ENCODE data around the gene PDE6G. TPM values are rescaled to one million over a fixed set of nuclear protein-coding genes. Genes with fewer than 3 reads are reported as not detected.
A peak's percentile ranks its signal among the peaks of the same experiment; 100 is the strongest.

PDE6G gene
- total and polyA plus RNA-seq, 2 of the 13 experiments (the other 11 are each of a cell fraction or from before 2014, with no cell fraction given) = 1.4 to 6.7 TPM

DNA sequence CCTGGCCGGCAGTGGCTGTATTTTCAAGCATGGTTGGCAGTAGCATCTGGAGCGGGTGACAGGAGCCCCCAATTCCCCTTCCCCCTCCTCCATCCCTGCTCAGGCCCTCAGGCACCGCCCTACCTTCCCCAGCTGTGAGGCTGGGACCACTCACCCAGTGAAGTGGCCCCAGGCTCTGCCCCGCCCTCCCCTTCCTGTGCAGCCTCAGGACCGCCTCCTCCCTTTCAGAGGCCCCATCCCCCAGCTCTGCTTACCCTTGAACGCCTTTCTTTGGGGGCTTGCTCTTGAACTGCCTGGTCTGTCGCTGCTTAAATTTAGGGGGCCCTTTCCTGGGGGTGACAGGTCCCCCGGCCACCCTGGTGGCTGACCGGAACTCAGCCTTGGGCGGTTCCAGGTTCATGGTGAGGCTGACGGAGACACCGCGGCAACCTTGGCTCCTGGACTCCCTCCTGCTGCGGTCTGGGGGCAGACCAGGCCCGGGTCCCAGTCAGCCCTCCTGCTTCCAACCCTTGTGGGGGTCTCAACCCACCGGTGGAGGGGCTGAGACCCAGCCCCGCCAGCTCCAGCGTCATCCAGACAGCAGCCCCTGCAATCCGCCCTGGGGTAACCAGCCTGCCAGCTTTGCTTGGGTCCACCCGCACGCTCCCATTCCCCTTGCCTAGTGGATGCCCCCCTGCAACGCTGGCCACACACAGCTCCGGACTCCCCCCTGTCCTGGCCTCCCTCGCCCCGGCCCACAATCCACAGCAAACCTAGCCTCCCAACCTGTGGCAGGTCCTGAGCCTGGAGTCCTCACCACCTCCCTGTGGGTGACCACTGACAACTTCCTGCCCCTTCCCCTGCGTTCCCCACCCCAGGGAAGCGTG lies 3.2 kb downstream of the PDE6G start (continued):
- TF ChIP-seq KAT8 (CRISPR knock-in tag; IDR thresholded peaks at IDR 0.05) = 0 out of 2 replicates have a peak, but pooled peaks have one; percentile 44
- no peak for TF ChIP-seq SOX6 (IDR thresholded peaks at IDR 0.05)
- no peak for TF ChIP-seq SOX6 (CRISPR knock-in tag; IDR thresholded peaks at IDR 0.05)
- no peak for TF ChIP-seq MAF1 (CRISPR knock-in tag; IDR thresholded peaks at IDR 0.05; ENCODE audit: borderline replicate concordance)
- TF ChIP-seq, protein P1, sequence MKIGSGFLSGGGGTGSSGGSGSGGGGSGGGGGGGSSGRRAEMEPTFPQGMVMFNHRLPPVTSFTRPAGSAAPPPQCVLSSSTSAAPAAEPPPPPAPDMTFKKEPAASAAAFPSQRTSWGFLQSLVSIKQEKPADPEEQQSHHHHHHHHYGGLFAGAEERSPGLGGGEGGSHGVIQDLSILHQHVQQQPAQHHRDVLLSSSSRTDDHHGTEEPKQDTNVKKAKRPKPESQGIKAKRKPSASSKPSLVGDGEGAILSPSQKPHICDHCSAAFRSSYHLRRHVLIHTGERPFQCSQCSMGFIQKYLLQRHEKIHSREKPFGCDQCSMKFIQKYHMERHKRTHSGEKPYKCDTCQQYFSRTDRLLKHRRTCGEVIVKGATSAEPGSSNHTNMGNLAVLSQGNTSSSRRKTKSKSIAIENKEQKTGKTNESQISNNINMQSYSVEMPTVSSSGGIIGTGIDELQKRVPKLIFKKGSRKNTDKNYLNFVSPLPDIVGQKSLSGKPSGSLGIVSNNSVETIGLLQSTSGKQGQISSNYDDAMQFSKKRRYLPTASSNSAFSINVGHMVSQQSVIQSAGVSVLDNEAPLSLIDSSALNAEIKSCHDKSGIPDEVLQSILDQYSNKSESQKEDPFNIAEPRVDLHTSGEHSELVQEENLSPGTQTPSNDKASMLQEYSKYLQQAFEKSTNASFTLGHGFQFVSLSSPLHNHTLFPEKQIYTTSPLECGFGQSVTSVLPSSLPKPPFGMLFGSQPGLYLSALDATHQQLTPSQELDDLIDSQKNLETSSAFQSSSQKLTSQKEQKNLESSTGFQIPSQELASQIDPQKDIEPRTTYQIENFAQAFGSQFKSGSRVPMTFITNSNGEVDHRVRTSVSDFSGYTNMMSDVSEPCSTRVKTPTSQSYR (CRISPR knock-in tag; IDR thresholded peaks at IDR 0.05; ENCODE audit: borderline replicate concordance) = peak; percentile 29; the same call in 1 of the 2 replicates
- TF ChIP-seq ARHGAP35 (CRISPR knock-in tag; IDR thresholded peaks at IDR 0.05; ENCODE audit: borderline replicate concordance) = 0 out of 2 replicates have a peak, but pooled peaks have one; percentile 33
- TF ChIP-seq MIXL1 (CRISPR knock-in tag; IDR thresholded peaks at IDR 0.05) = no peak
- TF ChIP-seq ZNF556 (CRISPR knock-in tag; IDR thresholded peaks at IDR 0.05; ENCODE audit: borderline replicate concordance) = peak; percentile 61; the same call in 1 of the 2 replicates
- 0 out of 2 replicates have a peak, but pooled peaks have one; percentile 39 for TF ChIP-seq HNRNPL (IDR thresholded peaks at IDR 0.05; ENCODE audit: low read depth, low read length)
- no peak for TF ChIP-seq ZNF543 (CRISPR knock-in tag; IDR thresholded peaks at IDR 0.05)
- TF ChIP-seq ZNF124 (CRISPR knock-in tag; IDR thresholded peaks at IDR 0.05) = no peak
- TF ChIP-seq, protein P2, sequence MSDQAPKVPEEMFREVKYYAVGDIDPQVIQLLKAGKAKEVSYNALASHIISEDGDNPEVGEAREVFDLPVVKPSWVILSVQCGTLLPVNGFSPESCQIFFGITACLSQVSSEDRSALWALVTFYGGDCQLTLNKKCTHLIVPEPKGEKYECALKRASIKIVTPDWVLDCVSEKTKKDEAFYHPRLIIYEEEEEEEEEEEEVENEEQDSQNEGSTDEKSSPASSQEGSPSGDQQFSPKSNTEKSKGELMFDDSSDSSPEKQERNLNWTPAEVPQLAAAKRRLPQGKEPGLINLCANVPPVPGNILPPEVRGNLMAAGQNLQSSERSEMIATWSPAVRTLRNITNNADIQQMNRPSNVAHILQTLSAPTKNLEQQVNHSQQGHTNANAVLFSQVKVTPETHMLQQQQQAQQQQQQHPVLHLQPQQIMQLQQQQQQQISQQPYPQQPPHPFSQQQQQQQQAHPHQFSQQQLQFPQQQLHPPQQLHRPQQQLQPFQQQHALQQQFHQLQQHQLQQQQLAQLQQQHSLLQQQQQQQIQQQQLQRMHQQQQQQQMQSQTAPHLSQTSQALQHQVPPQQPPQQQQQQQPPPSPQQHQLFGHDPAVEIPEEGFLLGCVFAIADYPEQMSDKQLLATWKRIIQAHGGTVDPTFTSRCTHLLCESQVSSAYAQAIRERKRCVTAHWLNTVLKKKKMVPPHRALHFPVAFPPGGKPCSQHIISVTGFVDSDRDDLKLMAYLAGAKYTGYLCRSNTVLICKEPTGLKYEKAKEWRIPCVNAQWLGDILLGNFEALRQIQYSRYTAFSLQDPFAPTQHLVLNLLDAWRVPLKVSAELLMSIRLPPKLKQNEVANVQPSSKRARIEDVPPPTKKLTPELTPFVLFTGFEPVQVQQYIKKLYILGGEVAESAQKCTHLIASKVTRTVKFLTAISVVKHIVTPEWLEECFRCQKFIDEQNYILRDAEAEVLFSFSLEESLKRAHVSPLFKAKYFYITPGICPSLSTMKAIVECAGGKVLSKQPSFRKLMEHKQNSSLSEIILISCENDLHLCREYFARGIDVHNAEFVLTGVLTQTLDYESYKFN (CRISPR knock-in tag; conservative IDR thresholded peaks at IDR 0.05) = 0 out of 2 replicates have a peak, but pooled peaks have one; percentile 39
- TF ChIP-seq SP5 (CRISPR knock-in tag; IDR thresholded peaks at IDR 0.05; ENCODE audit: borderline replicate concordance, low read depth) = peak; percentile 80
- TF ChIP-seq ATF7-NPFF (CRISPR knock-in tag; IDR thresholded peaks at IDR 0.05; ENCODE audit: low read depth) = no peak; the same call in 1 of the 2 replicates
- TF ChIP-seq ZFP37 (CRISPR knock-in tag; IDR thresholded peaks at IDR 0.05; ENCODE audit: borderline replicate concordance) = no peak
- no peak for TF ChIP-seq ZBTB20 (CRISPR knock-in tag; IDR thresholded peaks at IDR 0.05; ENCODE audit: borderline replicate concordance, low read depth)
- TF ChIP-seq RXRA (CRISPR knock-in tag; IDR thresholded peaks at IDR 0.05) = 0 out of 2 replicates have a peak, but pooled peaks have one; percentile 17
- TF ChIP-seq, protein P3, sequence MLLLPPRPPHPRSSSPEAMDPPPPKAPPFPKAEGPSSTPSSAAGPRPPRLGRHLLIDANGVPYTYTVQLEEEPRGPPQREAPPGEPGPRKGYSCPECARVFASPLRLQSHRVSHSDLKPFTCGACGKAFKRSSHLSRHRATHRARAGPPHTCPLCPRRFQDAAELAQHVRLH (CRISPR knock-in tag; IDR thresholded peaks at IDR 0.05; ENCODE audit: borderline replicate concordance, low read depth) = no peak
- TF ChIP-seq DNMT3B (CRISPR knock-in tag; conservative IDR thresholded peaks at IDR 0.05) = no peak
- peak; percentile 28 for TF ChIP-seq HNRNPK (IDR thresholded peaks at IDR 0.05; ENCODE audit: low read depth, low read length, poor library complexity, severe bottlenecking)
- TF ChIP-seq RAD51 (IDR thresholded peaks at IDR 0.05; ENCODE audit: borderline replicate concordance) = no peak
- TF ChIP-seq TBX3 (IDR thresholded peaks at IDR 0.05; ENCODE audit: borderline replicate concordance) = no peak
- TF ChIP-seq AHR (CRISPR knock-in tag; IDR thresholded peaks at IDR 0.05) = 0 out of 2 replicates have a peak, but pooled peaks have one; percentile 33
- TF ChIP-seq GLI4 (CRISPR knock-in tag; IDR thresholded peaks at IDR 0.05; ENCODE audit: borderline replicate concordance) = 0 out of 2 replicates have a peak, but pooled peaks have one; percentile 47
